Natural killer cell (primary cell): Measurements from ENCODE around the gene GOLPH3L. TPM values are rescaled to one million over a fixed set of nuclear protein-coding genes. Genes with fewer than 3 reads are reported as not detected.
A peak's percentile ranks its signal among the peaks of the same experiment; 100 is the strongest.
"Not testable (repeated sequence)": the region's sequence is repeated elsewhere in the genome, so short reads cannot be mapped to it uniquely, and the experiment has no call there.

Source experiments
- ATAC-seq, 3 donors: fragments of 150-1000 bp in 2 of 3; fragments of 200-7000 bp in 1 of 3; cut with Tn5 transposase; 1 replicate in 1 of 3; 2 replicates in 2 of 3; pipeline ENCODE4 v1.10.0; 2021; ENCODE audit warnings: mild to moderate bottlenecking in 2 of 3, moderate library complexity in 2 of 3
- DNase-seq, 2 donors: peaks; one replicate each; pipeline versions ENCODE4 v3.0.0 to v3.0.0-alpha.2; 2013 to 2021; ENCODE audit warnings: mixed read lengths in 1 of 2
- H3K27ac ChIP-seq: one replicate; pipeline ENCODE4 v1.5.1; 2013; ENCODE audit warnings: mild to moderate bottlenecking, low read length
- H3K27me3 ChIP-seq: one replicate; pipeline ENCODE4 v1.6.1; 2013; ENCODE audit warnings: low read length; ENCODE audit not compliant: control insufficient read depth, insufficient read depth
- H3K36me3 ChIP-seq: one replicate; pipeline ENCODE4 v1.6.1; 2013; ENCODE audit warnings: low read length; ENCODE audit not compliant: control insufficient read depth, insufficient read depth
- H3K4me1 ChIP-seq: one replicate; pipeline ENCODE4 v1.6.1; 2013; ENCODE audit warnings: low read length; ENCODE audit not compliant: control insufficient read depth, insufficient read depth
- H3K4me3 ChIP-seq: one replicate; pipeline ENCODE4 v1.5.1; 2013; ENCODE audit warnings: low read length
- H3K9me3 ChIP-seq: one replicate; pipeline ENCODE4 v1.6.1; 2013; ENCODE audit warnings: low read length; ENCODE audit not compliant: control insufficient read depth, insufficient read depth
- H3K27ac Mint-ChIP-seq, 2 donors: one replicate each; pipeline ENCODE4 v1.8.0; 2022; ENCODE audit warnings: mild to moderate bottlenecking in 2 of 2, mixed read lengths in 2 of 2, moderate library complexity in 1 of 2
- H3K27me3 Mint-ChIP-seq, 2 donors: one replicate each; pipeline ENCODE4 v1.8.0; 2022; ENCODE audit warnings: low read depth in 2 of 2, mixed read lengths in 2 of 2
- H3K36me3 Mint-ChIP-seq: one replicate; pipeline ENCODE4 v1.8.0; 2022; ENCODE audit warnings: mixed read lengths
- H3K4me1 Mint-ChIP-seq, 2 donors: one replicate each; pipeline ENCODE4 v1.8.0; 2022; ENCODE audit warnings: mixed read lengths in 2 of 2
- H3K4me3 Mint-ChIP-seq: one replicate; pipeline ENCODE4 v1.8.0; 2022; ENCODE audit warnings: mild to moderate bottlenecking, moderate library complexity, mixed read lengths
- H3K9me3 Mint-ChIP-seq, 2 donors: one replicate each; pipeline ENCODE4 v1.8.0; 2022; ENCODE audit warnings: mixed read lengths in 2 of 2
- CTCF ChIP-seq: fragments of 200-600 bp; IDR thresholded peaks from one replicate; pipeline ENCODE4 v1.8.0; 2022; ENCODE audit warnings: antibody characterized with exemption
- WGBS: methylation state at CpG from one replicate; pipeline ENCODE4 v1.1.7; 2013; ENCODE audit warnings: missing lambda C conversion rate; ENCODE audit not compliant: insufficient coverage; 5-methylcytosine and 5-hydroxymethylcytosine counted together
- intact Hi-C: fragments of 100-400 bp; cut with micrococcal nuclease; formaldehyde crosslinking; loops from one replicate; pipeline ENCODE4 v1.14.2; 2022
- total RNA-seq, 4 donors: library from RNA; stranded (reverse); fragments of 120-200 nt in 1 of 4; gene quantifications; one replicate each; pipeline versions ENCODE4 v1.2.3 to v1.2.4, GENCODE V29; 2013 to 2022

Gene GOLPH3L
- total RNA-seq, 3 donors from 2014 or later (not counting 1 experiment from before 2014, with no cell fraction given), result 6.2 to 13.6 (median 10.3) TPM

GRCh38 chr1:150720703-150721102 lies 23.7 kb upstream of the GOLPH3L start, which contains the start of gene HORMAD1:
Gene HORMAD1 (minus strand): TSS chr1:150720895. CDS start chr1:150719505, 1,390 bp downstream.
- H3K27ac Mint-ChIP-seq, result no peak within 1 kb of the TSS
- Histone ChIP-seq H3K27me3 (no peaks in the 10 kb centered on the region), H3K27ac (no peak within 1 kb of the TSS), H3K36me3 (no peaks in the 10 kb centered on the region), H3K4me3 (no peak within 1 kb of the TSS), H3K9me3 (no peaks in the 10 kb centered on the region), H3K4me1 (no peaks in the 10 kb centered on the region)
- no peaks in the 10 kb centered on the region for H3K36me3 Mint-ChIP-seq
- ATAC-seq (no peak), DNase-seq (no peak)
- TF ChIP-seq CTCF, result no peak
- H3K4me1 Mint-ChIP-seq, result no peaks in the 10 kb centered on the region
- 96% methylated on average over 24 of the region's 24 CpGs for WGBS
- no peaks in the 10 kb centered on the region for H3K9me3 Mint-ChIP-seq
- intact Hi-C loops, result no loop called here
- no peak within 1 kb of the TSS for H3K4me3 Mint-ChIP-seq
- H3K27me3 Mint-ChIP-seq, result no peaks in the 10 kb centered on the region

- Histone ChIP-seq H3K9me3 (no peaks in the 10 kb centered on the region), H3K36me3 (no peaks in the 10 kb centered on the region), H3K4me1 (no peaks in the 10 kb centered on the region), H3K27me3 (no peaks in the 10 kb centered on the region), H3K27ac (no peak overlapping the region), H3K4me3 (no peak overlapping the region)
- no peak overlapping the region for H3K4me3 Mint-ChIP-seq
- TF ChIP-seq CTCF, result no peak
- H3K4me1 Mint-ChIP-seq, result no peaks in the 10 kb centered on the region
- no peaks in the 10 kb centered on the region for H3K27me3 Mint-ChIP-seq
- ATAC-seq, result no peak
- H3K9me3 Mint-ChIP-seq, result no peaks in the 10 kb centered on the region
- DNase-seq, result no peak
- intact Hi-C loops, result no loop called here
- WGBS, result 96% methylated on average over 21 of the region's 21 CpGs
- no peak overlapping the region for H3K27ac Mint-ChIP-seq
- H3K36me3 Mint-ChIP-seq, result no peaks in the 10 kb centered on the region
Observed at GRCh38 chr1:150720098-150720497, 23.1 kb upstream of the GOLPH3L start.

GRCh38 chr1:150718225-150718891 lies 21.4 kb upstream of the GOLPH3L start:
- H3K4me3 ChIP-seq, result no peak overlapping the region
- DNase-seq (peak in 1 of 2 donors; percentile 15), ATAC-seq (peak; percentile 58 to 80 (median 68))
- no peak overlapping the region for H3K27ac ChIP-seq
- H3K4me1 ChIP-seq, result no peaks in the 10 kb centered on the region
- Mint-ChIP-seq H3K4me3 (no peak overlapping the region), H3K9me3 (no peaks in the 10 kb centered on the region), H3K27me3 (no peaks in the 10 kb centered on the region), H3K4me1 (no peaks in the 10 kb centered on the region), H3K27ac (no peak overlapping the region), H3K36me3 (no peaks in the 10 kb centered on the region)
- WGBS, result 74% methylated on average over 5 of the region's 11 CpGs
- intact Hi-C loops, result no loop called here
- H3K36me3 ChIP-seq, result no peaks in the 10 kb centered on the region
- no peak for TF ChIP-seq CTCF
- H3K9me3 ChIP-seq, result no peaks in the 10 kb centered on the region
- no peaks in the 10 kb centered on the region for H3K27me3 ChIP-seq

- H3K4me3 ChIP-seq, H3K4me1 Mint-ChIP-seq, H3K27me3 ChIP-seq, H3K4me1 ChIP-seq, H3K27ac ChIP-seq, H3K9me3 Mint-ChIP-seq, H3K4me3 Mint-ChIP-seq, H3K36me3 ChIP-seq, DNase-seq, H3K36me3 Mint-ChIP-seq, H3K9me3 ChIP-seq, intact Hi-C loops, ATAC-seq, H3K27me3 Mint-ChIP-seq, H3K27ac Mint-ChIP-seq: not testable (repeated sequence)
- no CpG with 5 or more reads among the region's 1 CpG for WGBS
Observed at GRCh38 chr1:150709031-150709430, 12.1 kb upstream of the GOLPH3L start.
